Activated T-helper 1 cell treated with Interleukin-2 at 50 U/mL for 16 hours (primary cell): ENCODE measurements around the gene GREB1.

Experiments
- DNase-seq: peaks from one replicate; pipeline ENCODE4 v3.0.0-alpha.2; 2020; ENCODE audit warnings: low read depth

GREB1 gene

GRCh38 chr2:11665510-11666362, 131.9 kb downstream of the GREB1 start:
- DNase-seq = no peak

DNA sequence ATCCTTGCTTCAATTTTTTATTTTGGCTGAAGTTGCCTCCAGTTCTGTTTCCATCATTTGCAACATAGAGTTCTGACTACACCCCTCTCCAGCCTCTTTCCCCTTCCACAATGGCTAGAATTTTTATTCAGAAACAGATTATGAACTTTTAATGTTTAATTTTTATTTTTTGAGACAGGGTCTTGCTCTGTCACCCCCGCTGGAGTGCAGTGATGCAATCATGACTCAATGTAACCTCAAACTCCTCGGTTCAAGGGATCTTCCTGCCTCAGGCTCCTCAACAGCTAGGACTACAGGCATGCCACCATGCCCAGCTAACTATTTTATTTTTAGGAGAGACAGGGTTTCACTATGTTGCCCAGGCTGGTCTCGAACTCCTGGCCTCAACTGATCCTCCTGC, 133.3 kb downstream of the GREB1 start:
- no peak for DNase-seq

GRCh38 chr2:11667866-11668637, 134.2 kb downstream of the GREB1 start:
- no peak for DNase-seq

- DNase-seq = no peak
Measured at GRCh38 chr2:11669454-11670291, 135.8 kb downstream of the GREB1 start, which contains the start of gene NTSR2. TSS of gene NTSR2 (minus strand) at chr2:11670195. CDS start at chr2:11670129, 66 bp downstream.

- no peak for DNase-seq
Measured at GRCh38 chr2:11672407-11672806, 138.6 kb downstream of the GREB1 start.

GRCh38 chr2:11674983-11675382, 141.1 kb downstream of the GREB1 start:
- DNase-seq = no peak

- no peak for DNase-seq
Measured at GRCh38 chr2:11675423-11676112, 141.7 kb downstream of the GREB1 start.

DNA sequence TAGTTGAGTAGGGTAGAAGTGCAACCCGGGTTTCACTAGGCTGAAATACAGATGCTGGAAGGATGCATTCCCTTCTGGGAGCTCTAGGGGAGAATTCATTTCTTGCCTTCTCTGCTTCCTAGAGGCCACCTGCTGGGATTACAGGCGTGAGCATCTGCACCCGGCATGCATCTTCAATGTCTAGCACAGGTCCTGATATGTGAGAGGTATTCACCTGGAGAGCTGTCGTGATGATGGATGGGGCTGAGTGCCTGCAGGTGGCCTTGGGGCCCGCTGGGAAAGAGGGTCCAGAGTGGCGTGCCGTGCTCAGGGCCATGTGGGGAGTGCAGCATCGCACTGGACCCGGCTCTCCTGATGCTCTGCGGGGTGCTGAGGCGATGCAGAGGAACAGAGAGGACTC, 142.8 kb downstream of the GREB1 start:
- no peak for DNase-seq

GRCh38 chr2:11677136-11678055, 143.6 kb downstream of the GREB1 start:
- DNase-seq = no peak

GRCh38 chr2:11678306-11678960, 144.6 kb downstream of the GREB1 start:
- no peak for DNase-seq

- no peak for DNase-seq
Measured at GRCh38 chr2:11679016-11679415, 145.2 kb downstream of the GREB1 start.

DNA sequence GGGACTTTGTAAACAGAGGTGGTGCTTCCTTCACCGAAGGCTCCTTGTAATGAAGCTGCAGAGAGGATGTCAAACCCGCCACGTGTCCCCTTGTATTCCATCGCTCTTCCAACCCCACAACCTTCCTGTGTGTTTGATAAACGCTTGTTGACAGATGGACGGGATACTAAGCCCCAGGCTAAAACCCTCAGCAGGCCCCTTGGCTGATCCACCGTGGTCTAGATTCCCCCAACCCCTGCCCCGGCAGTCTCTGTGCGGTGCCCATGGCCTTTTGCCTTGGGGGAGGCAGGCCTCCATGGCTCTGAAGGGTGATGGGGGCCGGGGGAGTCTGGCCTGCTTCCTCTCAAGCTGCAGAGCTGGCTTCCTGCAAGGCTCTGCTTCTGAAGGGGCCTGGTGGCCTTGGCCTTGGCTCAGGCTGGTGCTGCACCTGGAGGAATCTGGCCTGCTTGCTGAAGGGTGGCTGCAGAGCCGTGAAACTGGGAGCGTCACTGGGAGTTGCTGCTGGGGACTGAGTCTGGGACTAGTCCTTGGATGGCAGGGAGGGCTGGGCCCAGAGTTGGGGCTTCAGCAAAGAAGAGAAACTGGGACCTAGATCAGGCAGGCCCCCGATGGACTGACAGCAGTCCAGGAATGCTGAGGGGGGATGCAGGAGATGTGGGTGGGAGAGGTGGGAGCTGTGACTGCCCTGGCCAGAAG, 145.8 kb downstream of the GREB1 start:
- no peak for DNase-seq

DNA sequence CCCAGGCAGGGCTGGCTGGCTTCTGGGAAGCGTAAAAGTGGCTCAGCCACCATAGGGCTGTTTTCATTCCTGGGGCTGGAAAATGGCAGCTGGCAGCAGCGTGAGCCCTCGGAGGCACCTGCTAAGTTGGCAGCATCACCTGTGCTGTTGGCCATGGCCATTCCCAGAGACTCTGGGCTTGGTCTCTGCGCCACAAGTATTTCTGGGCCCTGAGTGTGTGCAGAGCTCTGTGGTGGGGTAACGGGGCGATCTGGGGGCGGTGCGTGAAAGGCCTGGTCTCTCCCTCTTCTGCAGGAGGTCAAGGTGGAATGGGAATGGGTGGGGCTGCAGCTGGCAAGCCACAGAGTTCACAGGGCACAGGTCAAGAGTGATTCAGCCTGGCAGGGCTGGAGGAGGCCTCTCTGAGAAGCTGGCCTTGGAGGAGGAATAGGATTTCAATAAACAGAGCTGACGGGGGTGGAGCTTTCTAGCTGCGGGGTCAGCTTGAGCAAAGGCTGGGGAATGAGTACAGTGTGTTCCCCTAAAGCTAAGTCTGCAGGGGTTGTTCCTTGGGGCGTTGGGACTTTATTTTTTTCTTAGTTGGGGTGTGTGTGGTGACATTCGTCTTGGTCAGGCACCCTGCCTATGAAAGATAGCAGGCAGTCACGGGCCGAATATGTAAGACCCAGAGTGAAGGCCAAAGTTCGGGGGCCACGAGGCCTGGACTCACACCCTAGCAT, 146.5 kb downstream of the GREB1 start:
- DNase-seq = no peak

DNA sequence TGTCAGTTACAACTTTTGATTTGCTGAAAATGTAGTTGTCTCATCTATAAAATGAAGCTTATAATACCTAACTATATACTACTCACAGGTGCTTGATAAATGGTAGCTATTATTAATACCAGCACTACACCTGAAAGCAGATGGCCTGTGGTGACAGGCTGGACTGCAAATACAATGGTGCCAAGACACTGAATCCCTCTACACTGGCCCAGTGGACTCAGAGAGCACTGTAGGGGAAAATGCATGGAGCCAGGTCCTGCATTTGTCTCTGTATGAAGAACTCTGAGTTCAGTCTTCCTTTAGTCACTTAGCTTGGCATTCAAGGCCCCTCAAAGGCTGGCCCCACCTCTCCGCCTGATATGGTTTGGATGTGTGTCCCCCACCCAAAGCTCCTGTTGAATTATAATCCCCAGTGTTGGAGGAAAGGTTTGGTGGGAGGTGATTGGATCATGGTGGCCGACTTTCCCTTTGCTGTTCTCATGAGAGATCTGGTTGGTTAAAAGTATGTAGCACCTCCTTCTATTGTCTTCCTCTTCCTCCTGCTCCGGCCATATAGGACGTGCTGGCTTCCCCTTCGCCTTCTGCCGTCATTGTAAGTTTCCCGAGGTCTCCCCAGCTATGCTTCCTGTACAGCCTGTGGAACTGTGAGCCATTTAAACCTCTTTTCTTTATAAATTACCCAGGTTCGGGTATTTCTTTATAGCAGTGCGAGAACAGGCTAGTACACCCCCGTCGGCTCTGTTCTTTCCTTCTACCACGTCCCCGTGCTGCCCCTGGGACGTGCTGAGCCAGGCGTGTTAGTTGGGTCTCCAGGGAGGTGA, 147.3 kb downstream of the GREB1 start:
- DNase-seq = no peak

DNA sequence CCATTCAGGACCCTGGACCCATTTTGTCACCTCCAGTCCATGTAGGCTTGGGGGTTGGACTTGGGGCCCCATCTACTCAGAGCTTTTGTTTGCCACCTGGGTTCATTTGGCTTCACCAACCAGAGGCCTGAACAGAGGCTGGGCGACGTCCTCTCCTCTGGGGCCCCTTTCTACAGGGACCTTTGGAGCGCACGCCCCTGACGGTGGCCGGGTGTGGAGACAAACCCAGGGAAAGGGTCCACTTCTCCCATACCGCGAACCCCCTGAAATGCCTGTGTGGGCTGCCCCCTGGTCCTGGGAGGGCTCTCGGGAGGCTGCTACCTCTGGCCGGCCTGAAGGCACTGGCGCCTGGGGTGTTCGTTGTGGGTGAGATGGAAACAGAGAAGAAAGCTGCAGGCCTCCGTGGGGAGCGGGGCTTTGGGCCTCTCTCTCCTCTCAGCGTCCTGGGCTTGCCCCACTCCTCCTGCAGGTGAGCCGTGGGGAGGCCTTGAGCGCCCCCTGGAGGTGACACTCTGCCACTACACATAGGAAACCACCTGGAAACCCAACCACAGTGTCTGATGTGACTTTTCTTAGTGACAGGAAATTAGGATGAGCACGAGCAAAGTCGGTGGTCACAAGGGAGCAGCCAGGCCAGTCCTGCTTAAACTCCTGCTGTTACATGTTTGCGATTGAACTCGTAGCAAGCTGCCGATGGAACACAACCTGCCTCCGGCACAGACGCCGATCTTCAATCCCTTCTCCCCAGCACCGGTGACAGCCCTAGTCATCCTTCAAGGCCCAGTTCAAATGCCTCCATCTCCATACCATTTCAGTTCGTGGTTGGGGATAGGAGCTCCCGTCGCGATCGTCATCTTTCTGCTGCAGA, 148.1 kb downstream of the GREB1 start:
- DNase-seq = peak; percentile 11

- DNase-seq = no peak
Measured at GRCh38 chr2:11682590-11682915, 148.7 kb downstream of the GREB1 start.

GRCh38 chr2:11683476-11683875, 149.6 kb downstream of the GREB1 start:
- DNase-seq = no peak
